ENCODE results near the gene NUP210.

- TF ChIP-seq CTCF (IDR thresholded peaks at IDR 0.05), result no peak
- TF ChIP-seq POLR2AphosphoS5 (IDR thresholded peaks at IDR 0.05), result no peak
- TF ChIP-seq EP300 (IDR thresholded peaks at IDR 0.05), result no peak
- TF ChIP-seq POLR2A (IDR thresholded peaks at IDR 0.05), result no peak
Measured at GRCh38 chr3:13440204-13440817, 20.2 kb upstream of the NUP210 start.
